Neural progenitor cell (in vitro differentiated cells): ENCODE data around the gene AHI1.

Experiments
- CTCF ChIP-seq: fragments of 200-600 bp; sonication (generic); IDR thresholded peaks from 2 replicates; pipeline ENCODE4 v1.5.1; 2017; ENCODE audit warnings: antibody characterized with exemption, mild to moderate bottlenecking
- EZH2 ChIP-seq: fragments of 200-600 bp; sonication (generic); IDR thresholded peaks from 2 replicates; pipeline ENCODE4 v1.6.1; 2017; ENCODE audit warnings: antibody characterized with exemption, mild to moderate bottlenecking, moderate library complexity
- EZH2phosphoT487 ChIP-seq: fragments of 200-600 bp; sonication (generic); IDR thresholded peaks from 2 replicates; pipeline ENCODE4 v1.6.1; 2017; ENCODE audit warnings: antibody characterized with exemption

DNA sequence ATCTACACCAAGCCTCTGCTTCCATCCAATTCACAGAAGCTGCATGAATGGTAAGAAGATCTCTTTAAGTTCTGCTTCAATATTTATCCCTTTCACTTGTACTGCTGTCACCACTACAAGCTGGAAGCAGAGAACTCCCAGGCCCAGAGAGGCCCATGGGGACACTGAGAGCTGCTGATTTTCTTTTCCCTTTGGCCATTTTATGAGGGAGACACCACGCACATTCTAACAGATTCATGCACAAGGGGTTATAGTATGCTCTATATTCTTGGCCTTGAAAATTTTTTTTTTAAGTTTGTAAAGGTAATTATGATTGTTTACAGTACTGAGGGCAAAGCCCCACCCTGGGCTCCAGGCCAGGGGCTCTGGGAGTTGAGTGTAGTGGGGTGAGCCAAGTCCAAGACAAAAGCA lies 228.1 kb downstream of the AHI1 start:
- no peak for TF ChIP-seq CTCF
- no peak for TF ChIP-seq EZH2
- TF ChIP-seq EZH2phosphoT487, result no peak
